OCI-LY1 (cell line): ENCODE measurements around the gene NPVF.

ENCODE experiments used
- EZH2 ChIP-seq: fragments of 200-600 bp; sonication (generic), shearing (Covaris generic); IDR thresholded peaks from 2 replicates; pipeline ENCODE4 v1.8.0; 2017; ENCODE audit warnings: borderline replicate concordance, mixed run types, mild to moderate bottlenecking, antibody characterized with exemption, low read length, moderate library complexity, mixed read lengths
- TF ChIP-seq, protein P1 (sequence below): fragments of 200-600 bp; sonication (generic), shearing (Covaris generic); IDR thresholded peaks from 2 replicates; pipeline ENCODE4 v1.5.1; 2017; ENCODE audit warnings: mild to moderate bottlenecking, antibody characterized with exemption, low read length, moderate library complexity, mixed read lengths

DNA sequence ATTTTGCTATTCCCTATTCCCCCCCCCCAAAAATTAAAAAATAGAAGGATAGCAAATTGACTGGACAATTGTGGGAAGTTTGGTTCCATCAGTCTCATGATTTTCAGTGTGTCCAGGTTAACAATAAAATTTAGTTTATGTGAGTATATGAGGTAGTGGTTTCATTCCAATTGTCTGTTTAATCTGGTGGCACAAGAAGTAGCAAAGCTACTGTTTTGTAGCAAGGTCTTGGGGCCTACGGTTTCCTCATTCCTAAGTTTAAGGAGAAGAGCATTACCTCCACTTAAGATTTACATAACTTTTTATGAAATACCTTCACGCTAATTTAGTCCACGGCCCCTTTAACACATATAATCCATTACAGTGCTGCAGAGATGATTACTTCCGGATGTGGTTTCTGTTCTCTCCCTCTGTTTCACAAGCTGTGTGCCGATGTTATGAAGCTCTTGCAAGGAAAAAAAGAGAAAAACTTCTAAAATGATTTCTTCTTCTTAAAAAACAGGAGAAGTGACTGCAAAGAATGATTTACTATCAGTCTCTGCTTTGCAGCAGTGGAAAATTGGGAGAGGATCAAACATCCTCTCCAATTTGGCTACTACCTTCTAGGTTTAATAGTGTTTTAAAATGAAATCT is 32.7 kb upstream of the NPVF start:
- TF ChIP-seq, protein P1, sequence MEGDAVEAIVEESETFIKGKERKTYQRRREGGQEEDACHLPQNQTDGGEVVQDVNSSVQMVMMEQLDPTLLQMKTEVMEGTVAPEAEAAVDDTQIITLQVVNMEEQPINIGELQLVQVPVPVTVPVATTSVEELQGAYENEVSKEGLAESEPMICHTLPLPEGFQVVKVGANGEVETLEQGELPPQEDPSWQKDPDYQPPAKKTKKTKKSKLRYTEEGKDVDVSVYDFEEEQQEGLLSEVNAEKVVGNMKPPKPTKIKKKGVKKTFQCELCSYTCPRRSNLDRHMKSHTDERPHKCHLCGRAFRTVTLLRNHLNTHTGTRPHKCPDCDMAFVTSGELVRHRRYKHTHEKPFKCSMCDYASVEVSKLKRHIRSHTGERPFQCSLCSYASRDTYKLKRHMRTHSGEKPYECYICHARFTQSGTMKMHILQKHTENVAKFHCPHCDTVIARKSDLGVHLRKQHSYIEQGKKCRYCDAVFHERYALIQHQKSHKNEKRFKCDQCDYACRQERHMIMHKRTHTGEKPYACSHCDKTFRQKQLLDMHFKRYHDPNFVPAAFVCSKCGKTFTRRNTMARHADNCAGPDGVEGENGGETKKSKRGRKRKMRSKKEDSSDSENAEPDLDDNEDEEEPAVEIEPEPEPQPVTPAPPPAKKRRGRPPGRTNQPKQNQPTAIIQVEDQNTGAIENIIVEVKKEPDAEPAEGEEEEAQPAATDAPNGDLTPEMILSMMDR, result no peak
- TF ChIP-seq EZH2, result no peak
